ENCODE data around the gene FAM78A. TPM values are rescaled to one million over a fixed set of nuclear protein-coding genes. Genes with fewer than 3 reads are reported as not detected.

FAM78A gene
- total RNA-seq, 4 donors from 2014 or later, result 1.7 to 4.0 (median 3.3) TPM

DNA sequence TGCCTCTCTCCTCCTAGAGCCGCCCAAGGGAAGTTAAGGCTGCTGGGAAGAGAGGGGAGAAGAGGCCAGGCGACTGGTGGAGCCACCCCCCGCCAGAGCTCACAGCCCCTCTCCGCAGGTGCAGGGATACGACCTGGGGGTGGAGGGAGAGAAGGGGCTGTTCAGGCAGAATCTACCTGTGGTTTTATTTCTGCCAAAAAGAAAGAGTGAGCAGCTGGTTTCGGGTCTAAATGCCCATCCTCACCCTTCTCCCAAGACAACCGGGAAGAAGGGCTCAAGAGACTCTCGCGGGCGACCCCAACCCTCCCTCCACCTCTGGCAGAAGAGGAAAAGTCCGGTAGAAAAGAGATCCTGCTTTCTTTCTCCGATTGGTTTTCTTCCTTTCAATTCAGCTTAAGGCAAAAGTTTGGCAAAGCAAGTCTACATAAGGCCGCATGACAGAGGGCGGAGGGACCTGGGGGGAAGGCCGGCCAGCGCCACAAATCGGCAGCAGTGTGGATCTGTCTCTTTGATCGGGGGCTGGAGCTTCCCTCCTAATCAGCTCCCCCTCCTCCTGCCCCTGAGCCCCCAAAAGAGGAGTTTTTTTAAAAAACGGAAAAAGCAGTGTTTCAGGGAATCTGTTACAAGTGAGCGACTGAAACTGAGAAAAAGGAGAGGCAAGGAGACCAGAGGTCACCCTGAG lies 16.3 kb downstream of the FAM78A start:
- no peak for TF ChIP-seq POLR2A (IDR thresholded peaks at IDR 0.05; ENCODE audit: low read depth)
- TF ChIP-seq EP300 (IDR thresholded peaks at IDR 0.05), result no peak
- TF ChIP-seq, protein P1, sequence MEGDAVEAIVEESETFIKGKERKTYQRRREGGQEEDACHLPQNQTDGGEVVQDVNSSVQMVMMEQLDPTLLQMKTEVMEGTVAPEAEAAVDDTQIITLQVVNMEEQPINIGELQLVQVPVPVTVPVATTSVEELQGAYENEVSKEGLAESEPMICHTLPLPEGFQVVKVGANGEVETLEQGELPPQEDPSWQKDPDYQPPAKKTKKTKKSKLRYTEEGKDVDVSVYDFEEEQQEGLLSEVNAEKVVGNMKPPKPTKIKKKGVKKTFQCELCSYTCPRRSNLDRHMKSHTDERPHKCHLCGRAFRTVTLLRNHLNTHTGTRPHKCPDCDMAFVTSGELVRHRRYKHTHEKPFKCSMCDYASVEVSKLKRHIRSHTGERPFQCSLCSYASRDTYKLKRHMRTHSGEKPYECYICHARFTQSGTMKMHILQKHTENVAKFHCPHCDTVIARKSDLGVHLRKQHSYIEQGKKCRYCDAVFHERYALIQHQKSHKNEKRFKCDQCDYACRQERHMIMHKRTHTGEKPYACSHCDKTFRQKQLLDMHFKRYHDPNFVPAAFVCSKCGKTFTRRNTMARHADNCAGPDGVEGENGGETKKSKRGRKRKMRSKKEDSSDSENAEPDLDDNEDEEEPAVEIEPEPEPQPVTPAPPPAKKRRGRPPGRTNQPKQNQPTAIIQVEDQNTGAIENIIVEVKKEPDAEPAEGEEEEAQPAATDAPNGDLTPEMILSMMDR (IDR thresholded peaks at IDR 0.05), result no peak
- no peak for TF ChIP-seq POLR2AphosphoS5 (IDR thresholded peaks at IDR 0.05)
- intact Hi-C loops (cut with DNase I), result no loop called here
- H3K36me3 ChIP-seq, result peaks cover 0 to 44% (median 17%) of the 10 kb centered on the region in 4 donors
- DNase-seq (ENCODE audit: extremely low spot score), result no peak
- WGBS, result 86% methylated on average over 20 of the region's 20 CpGs
- H3K4me1 ChIP-seq, result peaks cover 26 to 30% (median 28%) of the 10 kb centered on the region in 4 donors
- H3K4me3 ChIP-seq, result no peak overlapping the region
- no peaks in the 10 kb centered on the region for H3K9me3 ChIP-seq
- H3K27me3 ChIP-seq, result no peaks in the 10 kb centered on the region
- H3K27ac ChIP-seq (replicated peaks in 1 of 4), result no peak overlapping the region

DNA sequence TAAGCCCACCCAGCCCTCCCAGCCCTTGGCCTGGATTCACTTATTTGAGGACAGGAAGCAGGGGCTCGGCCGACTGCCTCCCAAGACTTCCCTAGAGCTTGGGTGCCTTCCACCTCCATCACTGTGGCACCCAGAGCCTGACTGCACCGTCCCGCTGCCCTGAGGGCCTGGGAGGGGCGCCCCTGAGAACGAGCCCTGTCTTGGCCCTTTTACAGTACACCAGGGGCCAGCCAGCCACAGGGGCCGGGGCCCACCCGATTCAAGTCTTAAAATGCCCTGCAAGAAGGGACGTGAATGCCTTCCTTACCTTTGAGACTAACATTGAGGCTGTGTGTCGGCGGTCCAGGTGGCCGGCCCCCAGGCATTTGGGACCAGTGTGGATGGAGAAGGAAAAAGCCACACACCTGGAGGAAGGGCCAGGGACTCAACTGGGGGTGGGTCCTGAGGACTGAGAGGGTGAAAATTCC lies 16.8 kb downstream of the FAM78A start:
- Histone ChIP-seq H3K4me3 (no peak overlapping the region), H3K27ac (replicated peaks in 1 of 4) (no peak overlapping the region), H3K4me1 (peaks cover 26 to 34% (median 28%) of the 10 kb centered on the region in 4 donors), H3K36me3 (peaks cover 0 to 44% (median 17%) of the 10 kb centered on the region in 4 donors), H3K9me3 (no peaks in the 10 kb centered on the region), H3K27me3 (no peaks in the 10 kb centered on the region)
- no peak for TF ChIP-seq POLR2AphosphoS5 (IDR thresholded peaks at IDR 0.05)
- TF ChIP-seq, protein P1 (IDR thresholded peaks at IDR 0.05), result no peak
- no peak for TF ChIP-seq POLR2A (IDR thresholded peaks at IDR 0.05; ENCODE audit: low read depth)
- TF ChIP-seq EP300 (IDR thresholded peaks at IDR 0.05), result no peak
- intact Hi-C loops (cut with DNase I), result no loop called here
- WGBS, result 100% methylated on average over 5 of the region's 12 CpGs
- no peak for DNase-seq (ENCODE audit: extremely low spot score)

DNA sequence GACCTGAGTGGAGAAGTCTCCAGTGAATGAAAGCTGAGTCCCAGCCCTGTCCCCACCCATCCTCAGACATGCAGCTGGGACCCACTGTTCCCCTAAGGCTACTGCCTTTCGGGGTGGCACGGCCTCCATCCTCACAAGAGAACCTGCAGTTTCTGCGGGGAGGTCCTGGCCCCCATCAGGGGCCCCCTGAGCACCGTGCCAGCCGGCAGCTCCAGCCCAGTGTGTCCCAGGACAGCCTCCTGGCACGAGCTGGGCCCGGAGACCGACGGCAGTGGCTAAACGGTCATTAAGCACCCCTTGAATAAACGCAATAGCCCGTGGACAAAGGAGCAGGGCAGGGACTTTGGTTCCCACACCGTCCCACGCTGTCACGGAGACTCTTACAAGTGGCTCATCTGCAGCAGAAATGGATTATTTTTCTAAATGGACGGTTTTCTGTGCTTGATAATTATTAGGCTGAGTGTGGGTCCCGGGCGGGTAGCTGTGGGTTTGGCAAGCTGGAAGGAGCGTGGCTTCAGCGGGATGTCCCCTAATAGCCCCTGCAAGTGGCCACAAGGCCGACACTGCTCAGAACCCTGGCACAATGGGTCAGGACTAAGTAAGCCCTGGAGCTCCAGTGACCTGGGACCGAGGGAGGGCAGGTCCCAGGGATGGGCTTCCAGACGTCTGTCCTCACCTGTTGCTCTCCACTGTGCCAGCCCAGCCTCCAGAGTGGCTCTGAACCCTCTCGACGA lies 17.4 kb downstream of the FAM78A start:
- intact Hi-C loops (cut with DNase I), result no loop called here

DNA sequence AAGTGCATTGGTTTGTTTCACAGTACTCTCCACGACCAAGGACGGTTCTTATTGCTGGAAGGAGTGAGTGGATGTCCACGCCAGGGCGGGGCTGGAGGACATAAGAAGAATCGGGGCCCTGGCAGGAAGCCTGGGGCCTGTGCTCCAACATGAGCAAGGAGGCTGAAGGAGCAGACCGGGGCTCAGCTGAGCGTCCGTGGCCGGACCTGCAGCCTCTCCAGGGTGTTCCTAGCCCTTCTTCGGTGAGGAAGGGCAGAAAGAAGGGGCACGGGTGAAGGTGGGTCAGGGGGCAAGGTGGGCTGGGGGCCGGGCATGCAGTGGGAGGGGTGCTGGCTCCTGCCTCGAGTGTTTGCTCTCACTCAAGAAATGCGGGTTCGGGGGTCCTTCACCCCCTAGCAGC lies 18.1 kb downstream of the FAM78A start:
- Histone ChIP-seq H3K4me3 (no peak overlapping the region), H3K27ac (replicated peaks in 1 of 4) (no peak overlapping the region), H3K36me3 (peaks cover 0 to 44% (median 17%) of the 10 kb centered on the region in 4 donors), H3K27me3 (no peaks in the 10 kb centered on the region), H3K9me3 (no peaks in the 10 kb centered on the region), H3K4me1 (peaks cover 26 to 35% (median 28%) of the 10 kb centered on the region in 4 donors)
- 64% methylated on average over 15 of the region's 15 CpGs for WGBS
- no peak for TF ChIP-seq POLR2A (IDR thresholded peaks at IDR 0.05; ENCODE audit: low read depth)
- intact Hi-C loops (cut with DNase I), result no loop called here
- no peak for DNase-seq (ENCODE audit: extremely low spot score)

More for the DNA sequence above, 17.4 kb downstream of the FAM78A start:
- peaks cover 0 to 44% (median 17%) of the 10 kb centered on the region in 4 donors for H3K36me3 ChIP-seq
- no peak overlapping the region for H3K27ac ChIP-seq (replicated peaks in 1 of 4)
- TF ChIP-seq EP300 (IDR thresholded peaks at IDR 0.05), result no peak
- no peak for TF ChIP-seq POLR2A (IDR thresholded peaks at IDR 0.05; ENCODE audit: low read depth)
- TF ChIP-seq, protein P1 (IDR thresholded peaks at IDR 0.05), result no peak
- no peak overlapping the region for H3K4me3 ChIP-seq
- WGBS, result 80% methylated on average over 3 of the region's 25 CpGs
- peaks cover 26 to 32% (median 28%) of the 10 kb centered on the region in 4 donors for H3K4me1 ChIP-seq
- H3K27me3 ChIP-seq, result no peaks in the 10 kb centered on the region
- DNase-seq (ENCODE audit: extremely low spot score), result no peak
- no peaks in the 10 kb centered on the region for H3K9me3 ChIP-seq

Data from esophagus muscularis mucosa (tissue), 4 donors.